ENCODE measurements around the gene EEF1AKMT4. TPM values are rescaled to one million over a fixed set of nuclear protein-coding genes. Genes with fewer than 3 reads are reported as not detected.

The EEF1AKMT4 gene
- total RNA-seq, 4 donors from 2014 or later = 3.3 to 4.9 (median 3.7) TPM

DNA sequence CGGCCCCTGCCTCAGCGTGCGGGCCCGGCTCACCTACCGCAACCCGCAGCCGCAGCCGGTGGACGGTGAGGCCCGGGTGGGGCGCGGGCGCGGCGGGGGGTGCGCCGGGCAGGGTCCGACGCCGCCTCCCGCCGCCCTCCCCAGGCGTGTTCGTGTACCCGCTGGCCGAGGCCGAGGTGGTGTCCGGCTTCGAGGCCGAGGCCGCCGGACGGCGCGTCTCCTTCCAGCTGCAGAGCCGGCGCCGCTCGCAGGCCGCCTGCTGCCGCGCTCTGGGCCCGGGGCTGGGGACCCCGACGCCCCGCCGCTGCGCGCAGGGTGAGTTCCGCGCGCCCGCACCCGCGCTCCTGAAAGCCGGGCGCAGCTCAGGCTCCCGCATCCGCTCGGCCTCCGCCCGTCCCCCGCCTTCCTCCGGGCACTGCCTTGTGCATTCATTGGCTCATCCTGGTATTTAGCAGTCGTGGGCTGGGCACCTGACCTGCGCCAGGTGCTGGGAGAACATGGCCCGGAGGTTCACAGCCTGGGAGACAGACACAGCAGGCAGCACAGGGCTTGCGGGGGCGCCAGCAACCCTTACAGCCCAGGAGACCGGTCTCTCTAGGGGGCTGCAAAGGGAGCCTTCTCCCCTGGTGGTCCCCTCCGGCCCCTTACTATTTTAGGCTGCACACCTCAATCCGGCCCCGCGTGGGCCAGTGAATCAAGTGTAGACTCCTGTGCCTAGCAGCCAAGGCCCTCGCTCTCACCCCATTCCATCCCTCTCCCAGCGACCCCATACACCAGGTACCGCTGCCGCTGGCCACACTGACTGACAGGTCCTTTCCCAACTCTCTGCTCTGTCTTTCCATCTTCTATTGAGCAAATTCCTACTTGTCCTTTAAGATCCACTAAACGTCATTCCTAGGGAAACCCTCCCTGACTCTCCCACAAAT, 18.6 kb upstream of the EEF1AKMT4 start:
- peaks cover 4 to 87% (median 31%) of the 10 kb centered on the region in 4 donors for H3K27me3 ChIP-seq
- intact Hi-C loops (cut with DNase I) = loop anchor here (5.0 kb wide), 1 partner anchor 44 kb away; the partner anchor contains the start of gene ABCF3
- H3K4me1 ChIP-seq = peaks cover 23 to 30% (median 26%) of the 10 kb centered on the region in 4 donors
- no peaks in the 10 kb centered on the region for H3K9me3 ChIP-seq
- WGBS = 47% methylated on average over 14 of the region's 79 CpGs
- H3K36me3 ChIP-seq = no peaks in the 10 kb centered on the region
- DNase-seq (ENCODE audit: extremely low spot score) = no peak
- no peak overlapping the region for H3K27ac ChIP-seq (replicated peaks in 1 of 4)
- peak overlapping the region; percentile 52 to 65 (median 56) for H3K4me3 ChIP-seq
- TF ChIP-seq EP300 (IDR thresholded peaks at IDR 0.05) = no peak
- TF ChIP-seq POLR2AphosphoS5 (IDR thresholded peaks at IDR 0.05) = no peak
- TF ChIP-seq POLR2A (IDR thresholded peaks at IDR 0.05; ENCODE audit: low read depth) = no peak
- TF ChIP-seq, protein P1, sequence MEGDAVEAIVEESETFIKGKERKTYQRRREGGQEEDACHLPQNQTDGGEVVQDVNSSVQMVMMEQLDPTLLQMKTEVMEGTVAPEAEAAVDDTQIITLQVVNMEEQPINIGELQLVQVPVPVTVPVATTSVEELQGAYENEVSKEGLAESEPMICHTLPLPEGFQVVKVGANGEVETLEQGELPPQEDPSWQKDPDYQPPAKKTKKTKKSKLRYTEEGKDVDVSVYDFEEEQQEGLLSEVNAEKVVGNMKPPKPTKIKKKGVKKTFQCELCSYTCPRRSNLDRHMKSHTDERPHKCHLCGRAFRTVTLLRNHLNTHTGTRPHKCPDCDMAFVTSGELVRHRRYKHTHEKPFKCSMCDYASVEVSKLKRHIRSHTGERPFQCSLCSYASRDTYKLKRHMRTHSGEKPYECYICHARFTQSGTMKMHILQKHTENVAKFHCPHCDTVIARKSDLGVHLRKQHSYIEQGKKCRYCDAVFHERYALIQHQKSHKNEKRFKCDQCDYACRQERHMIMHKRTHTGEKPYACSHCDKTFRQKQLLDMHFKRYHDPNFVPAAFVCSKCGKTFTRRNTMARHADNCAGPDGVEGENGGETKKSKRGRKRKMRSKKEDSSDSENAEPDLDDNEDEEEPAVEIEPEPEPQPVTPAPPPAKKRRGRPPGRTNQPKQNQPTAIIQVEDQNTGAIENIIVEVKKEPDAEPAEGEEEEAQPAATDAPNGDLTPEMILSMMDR (IDR thresholded peaks at IDR 0.05) = no peak

DNA sequence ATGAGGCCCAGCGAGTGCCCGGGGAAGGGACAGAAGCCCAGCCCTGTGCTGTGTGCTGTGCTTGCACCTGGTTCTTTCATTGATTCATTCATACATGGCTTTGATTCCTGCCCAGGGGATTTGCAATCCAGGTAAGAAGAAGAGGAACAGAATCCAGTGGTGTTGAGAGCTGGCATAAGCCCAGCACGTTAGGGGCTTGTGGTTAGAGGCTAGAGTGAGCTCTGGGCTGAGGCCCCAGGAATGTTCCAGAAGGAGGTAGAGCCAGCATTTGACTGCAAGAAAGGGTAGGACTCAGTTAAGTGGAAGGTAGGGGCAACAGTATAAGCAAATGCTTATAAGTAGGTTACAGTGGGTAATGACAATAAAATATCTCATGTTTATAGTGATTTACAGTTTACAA, 17.8 kb upstream of the EEF1AKMT4 start:
- Histone ChIP-seq H3K9me3 (no peaks in the 10 kb centered on the region), H3K27ac (replicated peaks in 1 of 4) (no peak overlapping the region)
- DNase-seq (ENCODE audit: extremely low spot score) = no peak

DNA sequence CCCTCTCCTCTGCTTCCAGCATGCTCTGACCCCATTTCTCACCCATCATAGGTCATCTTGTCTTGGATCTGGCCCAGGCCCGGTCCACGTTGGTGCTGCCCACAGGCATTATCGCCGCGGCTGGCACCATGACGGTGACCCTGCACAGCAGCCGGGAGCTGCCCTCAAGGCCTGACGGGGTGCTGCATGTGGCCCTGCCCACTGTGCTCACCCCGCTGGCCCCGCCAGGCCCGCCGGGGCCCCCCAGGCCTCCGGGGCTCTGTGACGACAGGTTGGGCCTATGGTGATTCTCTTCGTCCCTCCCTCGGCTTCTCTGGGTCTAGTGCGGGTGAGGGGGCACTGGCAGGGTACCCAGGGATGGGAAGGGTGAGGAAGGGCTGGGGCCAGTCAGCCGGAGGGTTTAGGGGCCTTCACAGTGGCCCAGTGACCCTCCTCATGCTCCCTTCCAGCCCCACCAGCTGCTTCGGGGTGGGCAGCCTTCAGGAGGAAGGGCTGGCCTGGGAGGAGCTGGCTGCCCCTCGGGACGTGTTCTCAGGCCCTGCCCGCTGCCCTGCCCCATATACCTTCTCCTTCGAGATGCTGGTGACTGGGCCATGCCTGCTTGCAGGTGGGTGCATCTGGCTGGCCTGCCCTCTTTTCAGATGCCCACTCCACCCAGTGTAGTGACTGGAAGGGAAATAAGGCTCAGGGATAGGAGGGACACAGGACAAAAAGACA, 16.2 kb upstream of the EEF1AKMT4 start:
- TF ChIP-seq POLR2AphosphoS5 (IDR thresholded peaks at IDR 0.05) (no peak), EP300 (IDR thresholded peaks at IDR 0.05) (no peak), POLR2A (IDR thresholded peaks at IDR 0.05; ENCODE audit: low read depth) (no peak)
- TF ChIP-seq, protein P1 (IDR thresholded peaks at IDR 0.05) = no peak
- no peak overlapping the region for H3K27ac ChIP-seq (replicated peaks in 1 of 4)
- H3K27me3 ChIP-seq = peaks cover 4 to 86% (median 25%) of the 10 kb centered on the region in 4 donors
- intact Hi-C loops (cut with DNase I) = loop anchor here (5.0 kb wide), 1 partner anchor 46 kb away; the partner anchor contains the start of gene ABCF3
- H3K4me3 ChIP-seq = no peak overlapping the region
- H3K36me3 ChIP-seq = no peaks in the 10 kb centered on the region
- H3K4me1 ChIP-seq = peaks cover 23 to 28% (median 26%) of the 10 kb centered on the region in 4 donors
- WGBS = 89% methylated on average over 7 of the region's 23 CpGs
- H3K9me3 ChIP-seq = no peaks in the 10 kb centered on the region
- DNase-seq (ENCODE audit: extremely low spot score) = no peak

More for the DNA sequence above, 17.8 kb upstream of the EEF1AKMT4 start:
- Histone ChIP-seq H3K4me1 (peaks cover 23 to 30% (median 26%) of the 10 kb centered on the region in 4 donors), H3K4me3 (no peak overlapping the region), H3K27me3 (peaks cover 4 to 87% (median 31%) of the 10 kb centered on the region in 4 donors), H3K36me3 (no peaks in the 10 kb centered on the region)
- intact Hi-C loops (cut with DNase I) = loop anchor here (5.0 kb wide), 1 partner anchor 44 kb away; the partner anchor contains the start of gene ABCF3
- no peak for TF ChIP-seq POLR2A (IDR thresholded peaks at IDR 0.05; ENCODE audit: low read depth)
- no peak for TF ChIP-seq EP300 (IDR thresholded peaks at IDR 0.05)
- TF ChIP-seq POLR2AphosphoS5 (IDR thresholded peaks at IDR 0.05) = no peak
- TF ChIP-seq, protein P1 (IDR thresholded peaks at IDR 0.05) = no peak
- 80% methylated on average over 3 of the region's 3 CpGs for WGBS

DNA sequence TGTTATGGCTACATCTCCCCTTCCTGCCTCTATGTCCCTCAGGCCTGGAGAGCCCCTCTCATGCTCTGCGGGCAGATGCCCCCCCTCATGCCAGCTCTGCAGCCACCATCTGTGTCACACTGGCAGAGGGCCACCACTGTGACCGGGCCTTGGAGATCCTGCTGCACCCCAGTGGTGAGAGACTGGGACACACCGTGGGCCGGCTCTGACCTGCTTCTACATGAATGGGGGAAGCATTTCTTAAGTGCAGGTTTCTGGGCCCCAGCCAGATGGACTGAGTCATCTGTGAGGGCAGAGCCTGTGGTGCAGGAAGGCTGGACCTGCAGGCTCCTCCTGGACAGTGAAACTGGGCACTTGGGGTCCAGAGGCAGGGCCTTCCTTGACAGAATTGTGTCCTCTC, 15.2 kb upstream of the EEF1AKMT4 start:
- H3K4me1 ChIP-seq = peaks cover 18 to 19% (median 19%) of the 10 kb centered on the region in 4 donors
- intact Hi-C loops (cut with DNase I) = loop anchor here (5.0 kb wide), 1 partner anchor 47 kb away; the partner anchor contains the start of gene ABCF3
- DNase-seq (ENCODE audit: extremely low spot score) = no peak
- no peak overlapping the region for H3K4me3 ChIP-seq
- H3K36me3 ChIP-seq = no peaks in the 10 kb centered on the region
- 29% methylated on average over 1 of the region's 4 CpGs for WGBS
- no peak overlapping the region for H3K27ac ChIP-seq (replicated peaks in 1 of 4)
- no peak for TF ChIP-seq EP300 (IDR thresholded peaks at IDR 0.05)
- no peak for TF ChIP-seq POLR2AphosphoS5 (IDR thresholded peaks at IDR 0.05)
- H3K9me3 ChIP-seq = no peaks in the 10 kb centered on the region
- peaks cover 4 to 86% (median 24%) of the 10 kb centered on the region in 4 donors for H3K27me3 ChIP-seq
